HepG2 (cell line): Measurements from ENCODE around the gene SLC25A22. TPM values are rescaled to one million over a fixed set of nuclear protein-coding genes. Genes with fewer than 3 reads are reported as not detected.

Experiments
- ATAC-seq: fragments of 200-7000 bp; cut with Tn5 transposase; 3 replicates; pipeline ENCODE4 v1.9.1; 2020; ENCODE audit warnings: mild to moderate bottlenecking, moderate library complexity
- BruUV-seq: library from RNA; stranded (reverse); fragments of 400-500 nt; replicated peaks from 2 replicates; lab custom pipeline; 2021; lab: Mats Ljungman, UMichigan
- CTCF ChIA-PET: fragments of 300-600 bp; formaldehyde crosslinking; extraction: SDS; loops from one replicate; lab custom pipeline; 2021; ENCODE audit warnings: low total read pairs, inconsistent platforms, low intra/inter-chr PET ratio; lab: Yijun Ruan, JAX
- POLR2A ChIA-PET: fragments of 350-600 bp; sonication (Branson Sonifier 250); formaldehyde crosslinking; loops from one replicate; lab custom pipeline; 2020; ENCODE audit warnings: antibody characterized with exemption, inconsistent platforms; lab: Yijun Ruan, JAX
- DNase-seq: peaks from one replicate; pipeline ENCODE4 v3.0.0-alpha.2; 2015; ENCODE audit warnings: low spot score
- FAIRE-seq: peaks from 3 replicates; lab custom pipeline; 2011; peaks lifted over from hg19 to GRCh38; lab: Jason Lieb, UNC
- H2AFZ ChIP-seq: one replicate; pipeline ENCODE4 v1.6.1; 2011; ENCODE audit warnings: low read length, inconsistent platforms
- H3K27ac ChIP-seq: fragments of 300-600 bp; 3 replicates; pipeline ENCODE4 v1.8.0; 2011; ENCODE audit warnings: mixed run types, mild to moderate bottlenecking, mixed read lengths, low read length, inconsistent platforms; ENCODE audit not compliant: insufficient read depth; ENCODE audit errors: extremely low read length
- H3K27me3 ChIP-seq, 2 experiments: fragments of 200-600 bp in 1 of 2; 2 replicates in 1 of 2; 3 replicates in 1 of 2; pipeline versions ENCODE4 v1.6.0 to v1.8.0; 2011; ENCODE audit warnings: low read length in 2 of 2, mild to moderate bottlenecking in 2 of 2, moderate library complexity in 2 of 2, inconsistent platforms in 1 of 2; ENCODE audit not compliant: insufficient read depth in 2 of 2, control insufficient read depth in 1 of 2
- H3K36me3 ChIP-seq, 2 experiments: fragments of 200-600 bp in 1 of 2; replicated peaks in 1 of 2; 2 replicates in 1 of 2; 3 replicates in 1 of 2; pipeline versions ENCODE4 v1.5.1 to v1.8.0; 2011; ENCODE audit warnings: low read length in 2 of 2, inconsistent platforms in 1 of 2; ENCODE audit not compliant: insufficient read depth in 2 of 2, control insufficient read depth in 1 of 2
- H3K4me1 ChIP-seq: 2 replicates; pipeline ENCODE4 v1.5.1; 2012; ENCODE audit warnings: low read length, inconsistent platforms; ENCODE audit not compliant: insufficient read depth
- H3K4me2 ChIP-seq: 2 replicates; pipeline ENCODE4 v1.6.0; 2011; ENCODE audit warnings: low read depth, low read length, inconsistent platforms
- H3K4me3 ChIP-seq, 3 experiments: fragments of 200-600 bp in 1 of 3; sonication (generic), shearing (Covaris generic) in 1 of 3; replicated peaks in 1 of 3; 2 replicates each; pipeline ENCODE4 v1.5.1; 2011 to 2016; ENCODE audit warnings: low read length in 3 of 3, inconsistent platforms in 2 of 3, low read depth in 2 of 3, mild to moderate bottlenecking in 2 of 3, control low read depth in 1 of 3, mixed read lengths in 1 of 3; ENCODE audit not compliant: insufficient read depth in 1 of 3
- H3K79me2 ChIP-seq: one replicate; pipeline ENCODE4 v1.6.1; 2011; ENCODE audit warnings: low read length, inconsistent platforms; ENCODE audit not compliant: insufficient read depth
- H3K9ac ChIP-seq: 2 replicates; pipeline ENCODE4 v1.6.0; 2011; ENCODE audit warnings: mild to moderate bottlenecking, low read depth, low read length, inconsistent platforms; ENCODE audit not compliant: insufficient read depth
- H3K9me3 ChIP-seq: 2 replicates; pipeline ENCODE4 v1.5.1; 2012; ENCODE audit warnings: mild to moderate bottlenecking, low read length
- H4K20me1 ChIP-seq: 2 replicates; pipeline ENCODE4 v1.6.0; 2011; ENCODE audit warnings: inconsistent platforms, mild to moderate bottlenecking, low read length, moderate library complexity; ENCODE audit not compliant: insufficient read depth
- AGO1 ChIP-seq: fragments of 200-400 bp; formaldehyde crosslinking; IDR thresholded peaks from 2 replicates; pipeline ENCODE4 v1.6.1; 2017; ENCODE audit warnings: mild to moderate bottlenecking, low read depth, low read length, moderate library complexity; ENCODE audit not compliant: poor library complexity, severe bottlenecking
- AGO2 ChIP-seq: fragments of 200-400 bp; formaldehyde crosslinking; optimal IDR thresholded peaks from 2 replicates; pipeline ENCODE3; 2017; ENCODE audit warnings: mild to moderate bottlenecking, low read depth, low read length, moderate library complexity
- ARID2 ChIP-seq: sonication (generic); formaldehyde crosslinking; IDR thresholded peaks from 2 replicates; pipeline ENCODE4 v1.8.1; 2022; ENCODE audit warnings: mild to moderate bottlenecking, missing genetic modification reagents, borderline replicate concordance
- FIP1L1 ChIP-seq: fragments of 200-400 bp; formaldehyde crosslinking; IDR thresholded peaks from 2 replicates; pipeline ENCODE4 v1.6.1; 2018; ENCODE audit warnings: low read depth, mild to moderate bottlenecking, low read length, moderate library complexity, borderline replicate concordance; ENCODE audit not compliant: insufficient read depth
- KDM2A ChIP-seq: sonication (generic); formaldehyde crosslinking; IDR thresholded peaks from 2 replicates; pipeline ENCODE4 v1.4.0; 2020; ENCODE audit warnings: low read depth, missing genetic modification reagents, borderline replicate concordance
- PCBP1 ChIP-seq: fragments of 200-400 bp; formaldehyde crosslinking; IDR thresholded peaks from 2 replicates; pipeline ENCODE4 v1.6.1; 2017; ENCODE audit warnings: mild to moderate bottlenecking, low read depth, low read length, borderline replicate concordance
- POLR2AphosphoS2 ChIP-seq: IDR thresholded peaks from 2 replicates; pipeline ENCODE4 v1.6.1; 2011; ENCODE audit warnings: low read depth, low read length, improper control_type of control experiment
- POLR2G ChIP-seq: fragments of 200-400 bp; formaldehyde crosslinking; IDR thresholded peaks from 2 replicates; pipeline ENCODE4 v1.6.1; 2018; ENCODE audit warnings: mild to moderate bottlenecking, low read depth, low read length, moderate library complexity
- RBFOX2 ChIP-seq: fragments of 200-400 bp; formaldehyde crosslinking; IDR thresholded peaks from 2 replicates; pipeline ENCODE4 v1.6.1; 2017; ENCODE audit warnings: low read depth, mild to moderate bottlenecking, low read length
- RBM22 ChIP-seq: fragments of 200-400 bp; formaldehyde crosslinking; optimal IDR thresholded peaks from 2 replicates; pipeline ENCODE3; 2017; ENCODE audit warnings: mild to moderate bottlenecking, low read length, moderate library complexity
- ZNF503 ChIP-seq: sonication (generic); formaldehyde crosslinking; IDR thresholded peaks from 2 replicates; pipeline ENCODE4 v1.4.0; 2020; ENCODE audit warnings: missing genetic modification reagents
- ZNF687 ChIP-seq: sonication (generic); formaldehyde crosslinking; IDR thresholded peaks from 2 replicates; pipeline ENCODE4 v1.5.1; 2020; ENCODE audit warnings: mild to moderate bottlenecking, missing genetic modification reagents, moderate library complexity
- ZNF841 ChIP-seq: sonication (generic); formaldehyde crosslinking; IDR thresholded peaks from 2 replicates; pipeline ENCODE4 v1.8.1; 2023; ENCODE audit warnings: missing genetic modification reagents, borderline replicate concordance
- WGBS: methylation state at CpG from one replicate; pipeline ENCODE4 v1.1.6; 2017; ENCODE audit warnings: low lambda C conversion rate; 5-methylcytosine and 5-hydroxymethylcytosine counted together
- in situ Hi-C: cut with HindIII; loops from 2 replicates; pipeline ENCODE4 v1.10.0; 2017; ENCODE audit warnings: low pct_unique_long_range_greater_than_20kb; ENCODE audit not compliant: extremely low pct_ligation_motif_present
- intact Hi-C: fragments of 100-400 bp; cut with micrococcal nuclease; formaldehyde crosslinking; loops from one replicate; pipeline ENCODE4 v1.10.0; 2022; ENCODE audit not compliant: unreplicated experiment
- polyA plus RNA-seq, 8 experiments: library from polyadenylated mRNA; depleted of rRNA in 3 of 8; stranded (reverse) in 7 of 8; unstranded in 1 of 8; fragments of >200 nt; fragmentation: Illumina TruSeq in 4 of 8; extraction: Trizol in 4 of 8; gene quantifications; 2 replicates each; pipeline versions ENCODE4 v1.2.1 to v1.2.3, GENCODE V29; 2011 to 2016; ENCODE audit warnings: low read depth in 4 of 8, missing spikeins in 1 of 8, mixed read lengths in 1 of 8; ENCODE audit not compliant: insufficient read depth in 1 of 8
- total RNA-seq, 5 experiments: library from RNA; depleted of rRNA; stranded (reverse); fragments of >200 nt; fragmentation: Illumina TruSeq; extraction: Trizol; gene quantifications; 2 replicates each; pipeline ENCODE4 v1.2.3, GENCODE V29; 2016; ENCODE audit warnings: low read depth in 1 of 5
- TF ChIP-seq, protein P1 (sequence below): sonication (generic); formaldehyde crosslinking; IDR thresholded peaks from 2 replicates; pipeline ENCODE4 v1.4.0; 2020; ENCODE audit warnings: missing genetic modification reagents

SLC25A22 gene
- total and polyA plus RNA-seq, 2 of the 13 experiments (the other 11 are each of a cell fraction or from before 2014, with no cell fraction given), result 12.4 to 19.2 TPM

DNA sequence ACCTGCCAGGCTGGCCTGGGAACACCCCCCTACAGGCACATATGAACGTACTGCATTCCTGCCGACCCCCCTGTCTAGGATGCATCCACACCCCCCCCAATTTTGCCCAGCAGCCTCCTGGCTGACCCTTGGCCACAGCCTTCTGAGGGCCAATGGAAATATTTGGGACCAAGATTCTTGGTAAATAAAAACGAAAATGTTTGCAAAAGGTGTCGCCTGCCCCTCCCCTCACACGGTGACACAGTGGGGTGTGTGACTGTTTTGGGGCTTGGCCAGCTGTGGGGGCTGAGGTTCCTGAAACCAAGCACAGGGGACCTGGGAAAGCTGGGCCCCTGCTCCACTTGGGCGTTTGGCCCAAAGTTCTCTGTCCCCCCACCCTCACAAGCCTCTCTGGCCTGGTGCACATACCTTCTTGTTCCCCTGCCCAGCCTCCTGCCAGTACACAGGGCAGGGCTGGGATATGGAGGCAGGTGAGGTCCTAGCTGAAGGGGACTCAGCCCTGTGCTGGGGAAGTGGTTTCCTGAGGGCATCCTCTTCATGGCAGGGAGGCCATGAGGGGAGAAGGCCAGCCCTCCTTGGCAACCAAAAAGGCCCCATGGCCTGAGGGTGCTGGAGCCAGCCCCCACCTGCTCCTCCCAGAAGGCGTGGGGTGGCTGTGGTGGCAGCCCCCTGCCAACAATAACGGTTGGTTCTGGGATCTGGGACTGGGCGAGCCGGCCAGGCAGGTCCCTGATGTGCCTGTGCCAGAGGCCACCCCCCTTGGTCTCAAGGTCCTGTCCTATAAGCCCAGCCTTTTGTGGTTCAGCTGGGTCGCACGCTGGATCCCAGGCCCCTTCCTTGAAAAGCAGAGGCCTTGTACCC, 27.5 kb upstream of the SLC25A22 start:
- H3K79me2 ChIP-seq, result peaks cover 14% of the 10 kb centered on the region
- no peaks in the 10 kb centered on the region for H3K27me3 ChIP-seq
- no peak for DNase-seq
- ChIA-PET POLR2A (interaction anchor here (0.9 to 16.1 kb wide), 8 partner anchors 6 to 121 kb away, joined by 3 to 264 read pairs (median 4); partner anchors contain the start of genes EPS8L2, PNPLA2, POLR2L and RPLP2), CTCF (no interaction called here)
- peak; percentile 1; the same call in 2 of the 3 replicates for ATAC-seq
- 30% methylated on average over 5 of the region's 12 CpGs for WGBS
- H3K4me3 ChIP-seq, result peak overlapping the region in 1 of 3 experiments; percentile 80; a peak in 1 of 6 replicates
- H3K4me2 ChIP-seq, result peak overlapping the region; percentile 91
- intact Hi-C loops (no loop called here), in situ Hi-C loops (no loop called here)
- H3K4me1 ChIP-seq, result peaks cover 65% of the 10 kb centered on the region
- no peak overlapping the region; the same call in 1 of the 2 replicates for H3K9ac ChIP-seq
- no TSS peak for BruUV-seq
- no peaks in the 10 kb centered on the region for H3K9me3 ChIP-seq
- peaks cover 13% of the 10 kb centered on the region for H4K20me1 ChIP-seq
- H3K36me3 ChIP-seq, result peaks cover 7 to 22% of the 10 kb centered on the region in 2 experiments; a peak in 4 of 5 replicates
- no peak for FAIRE-seq
- H2AFZ ChIP-seq, result no peak overlapping the region
- peak overlapping the region; percentile 11 for H3K27ac ChIP-seq
- TF ChIP-seq PCBP1 (0 out of 2 replicates have a peak, but pooled peaks have one; percentile 35), POLR2G (peak; percentile 63; the same call in 1 of the 2 replicates), RBFOX2 (peak; percentile 50; the same call in 1 of the 2 replicates), ZNF841 (CRISPR knock-in tag) (no peak), POLR2AphosphoS2 (peak; percentile 6; the same call in 1 of the 2 replicates), AGO1 (peak; percentile 65), AGO2 (peak; percentile 90), ZNF687 (CRISPR knock-in tag) (peak; percentile 44; the same call in 1 of the 2 replicates), KDM2A (CRISPR knock-in tag) (peak; percentile 6; the same call in 1 of the 2 replicates), ARID2 (peak; percentile 75; the same call in 1 of the 2 replicates), RBM22 (peak; percentile 83), FIP1L1 (no peak), ZNF503 (0 out of 2 replicates have a peak, but pooled peaks have one; percentile 0)
- TF ChIP-seq, protein P1, sequence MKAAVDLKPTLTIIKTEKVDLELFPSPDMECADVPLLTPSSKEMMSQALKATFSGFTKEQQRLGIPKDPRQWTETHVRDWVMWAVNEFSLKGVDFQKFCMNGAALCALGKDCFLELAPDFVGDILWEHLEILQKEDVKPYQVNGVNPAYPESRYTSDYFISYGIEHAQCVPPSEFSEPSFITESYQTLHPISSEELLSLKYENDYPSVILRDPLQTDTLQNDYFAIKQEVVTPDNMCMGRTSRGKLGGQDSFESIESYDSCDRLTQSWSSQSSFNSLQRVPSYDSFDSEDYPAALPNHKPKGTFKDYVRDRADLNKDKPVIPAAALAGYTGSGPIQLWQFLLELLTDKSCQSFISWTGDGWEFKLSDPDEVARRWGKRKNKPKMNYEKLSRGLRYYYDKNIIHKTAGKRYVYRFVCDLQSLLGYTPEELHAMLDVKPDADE (CRISPR knock-in tag), result no peak
